Body of pancreas (tissue), 4 donors: ENCODE results near the gene CTDSP2.

ENCODE experiments used
- POLR2A ChIP-seq, 3 donors: fragments of 450-650 bp; IDR thresholded peaks; one replicate each; pipeline ENCODE4 v1.6.1; 2016; ENCODE audit warnings: antibody characterized with exemption in 3 of 3, mild to moderate bottlenecking in 2 of 3
- TF ChIP-seq, protein P1 (sequence below), 7 experiments: fragments of 450-650 bp in 4 of 7; fragments of 200-600 bp in 3 of 7; sonication (generic) in 3 of 7; IDR thresholded peaks; one replicate each; pipeline ENCODE4 v1.5.1; 2016 to 2019; ENCODE audit warnings: antibody characterized with exemption in 7 of 7

DNA sequence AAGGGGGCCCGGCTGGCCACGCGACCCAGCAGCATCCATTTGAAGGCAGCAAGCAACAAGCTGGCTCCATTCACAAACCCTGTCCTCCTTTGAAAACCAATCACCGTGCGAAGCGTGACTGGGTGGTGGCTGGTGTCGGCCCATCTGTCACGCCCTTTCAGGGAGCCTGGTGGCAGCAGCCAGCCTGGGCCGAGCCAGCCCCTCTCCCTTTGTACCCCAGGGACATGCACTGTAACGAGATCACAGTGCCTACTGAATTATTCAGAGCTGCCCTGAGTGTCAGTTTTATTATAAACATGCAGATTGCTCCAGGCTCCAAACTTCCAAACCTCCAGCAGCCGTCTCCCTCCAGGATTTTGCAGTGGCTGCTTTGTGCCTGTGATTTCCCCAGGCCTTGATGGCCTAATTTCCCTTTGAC is 22.3 kb upstream of the CTDSP2 start:
- TF ChIP-seq, protein P1, sequence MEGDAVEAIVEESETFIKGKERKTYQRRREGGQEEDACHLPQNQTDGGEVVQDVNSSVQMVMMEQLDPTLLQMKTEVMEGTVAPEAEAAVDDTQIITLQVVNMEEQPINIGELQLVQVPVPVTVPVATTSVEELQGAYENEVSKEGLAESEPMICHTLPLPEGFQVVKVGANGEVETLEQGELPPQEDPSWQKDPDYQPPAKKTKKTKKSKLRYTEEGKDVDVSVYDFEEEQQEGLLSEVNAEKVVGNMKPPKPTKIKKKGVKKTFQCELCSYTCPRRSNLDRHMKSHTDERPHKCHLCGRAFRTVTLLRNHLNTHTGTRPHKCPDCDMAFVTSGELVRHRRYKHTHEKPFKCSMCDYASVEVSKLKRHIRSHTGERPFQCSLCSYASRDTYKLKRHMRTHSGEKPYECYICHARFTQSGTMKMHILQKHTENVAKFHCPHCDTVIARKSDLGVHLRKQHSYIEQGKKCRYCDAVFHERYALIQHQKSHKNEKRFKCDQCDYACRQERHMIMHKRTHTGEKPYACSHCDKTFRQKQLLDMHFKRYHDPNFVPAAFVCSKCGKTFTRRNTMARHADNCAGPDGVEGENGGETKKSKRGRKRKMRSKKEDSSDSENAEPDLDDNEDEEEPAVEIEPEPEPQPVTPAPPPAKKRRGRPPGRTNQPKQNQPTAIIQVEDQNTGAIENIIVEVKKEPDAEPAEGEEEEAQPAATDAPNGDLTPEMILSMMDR (IDR thresholded peaks at IDR 0.05): no peak
- no peak for TF ChIP-seq POLR2A (IDR thresholded peaks at IDR 0.05)
